GM21529 (cell line): ENCODE data around the gene TJP3.
"Not testable (repeated sequence)": the region's sequence is repeated elsewhere in the genome, so short reads cannot be mapped to it uniquely, and the experiment has no call there.

ENCODE experiments used
- ATAC-seq: cut with Tn5 transposase; IDR thresholded peaks from one replicate; pipeline ENCODE4 v1.9.1; 2021; ENCODE audit not compliant: unreplicated experiment

TJP3 gene, protein sequence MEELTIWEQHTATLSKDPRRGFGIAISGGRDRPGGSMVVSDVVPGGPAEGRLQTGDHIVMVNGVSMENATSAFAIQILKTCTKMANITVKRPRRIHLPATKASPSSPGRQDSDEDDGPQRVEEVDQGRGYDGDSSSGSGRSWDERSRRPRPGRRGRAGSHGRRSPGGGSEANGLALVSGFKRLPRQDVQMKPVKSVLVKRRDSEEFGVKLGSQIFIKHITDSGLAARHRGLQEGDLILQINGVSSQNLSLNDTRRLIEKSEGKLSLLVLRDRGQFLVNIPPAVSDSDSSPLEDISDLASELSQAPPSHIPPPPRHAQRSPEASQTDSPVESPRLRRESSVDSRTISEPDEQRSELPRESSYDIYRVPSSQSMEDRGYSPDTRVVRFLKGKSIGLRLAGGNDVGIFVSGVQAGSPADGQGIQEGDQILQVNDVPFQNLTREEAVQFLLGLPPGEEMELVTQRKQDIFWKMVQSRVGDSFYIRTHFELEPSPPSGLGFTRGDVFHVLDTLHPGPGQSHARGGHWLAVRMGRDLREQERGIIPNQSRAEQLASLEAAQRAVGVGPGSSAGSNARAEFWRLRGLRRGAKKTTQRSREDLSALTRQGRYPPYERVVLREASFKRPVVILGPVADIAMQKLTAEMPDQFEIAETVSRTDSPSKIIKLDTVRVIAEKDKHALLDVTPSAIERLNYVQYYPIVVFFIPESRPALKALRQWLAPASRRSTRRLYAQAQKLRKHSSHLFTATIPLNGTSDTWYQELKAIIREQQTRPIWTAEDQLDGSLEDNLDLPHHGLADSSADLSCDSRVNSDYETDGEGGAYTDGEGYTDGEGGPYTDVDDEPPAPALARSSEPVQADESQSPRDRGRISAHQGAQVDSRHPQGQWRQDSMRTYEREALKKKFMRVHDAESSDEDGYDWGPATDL

DNA sequence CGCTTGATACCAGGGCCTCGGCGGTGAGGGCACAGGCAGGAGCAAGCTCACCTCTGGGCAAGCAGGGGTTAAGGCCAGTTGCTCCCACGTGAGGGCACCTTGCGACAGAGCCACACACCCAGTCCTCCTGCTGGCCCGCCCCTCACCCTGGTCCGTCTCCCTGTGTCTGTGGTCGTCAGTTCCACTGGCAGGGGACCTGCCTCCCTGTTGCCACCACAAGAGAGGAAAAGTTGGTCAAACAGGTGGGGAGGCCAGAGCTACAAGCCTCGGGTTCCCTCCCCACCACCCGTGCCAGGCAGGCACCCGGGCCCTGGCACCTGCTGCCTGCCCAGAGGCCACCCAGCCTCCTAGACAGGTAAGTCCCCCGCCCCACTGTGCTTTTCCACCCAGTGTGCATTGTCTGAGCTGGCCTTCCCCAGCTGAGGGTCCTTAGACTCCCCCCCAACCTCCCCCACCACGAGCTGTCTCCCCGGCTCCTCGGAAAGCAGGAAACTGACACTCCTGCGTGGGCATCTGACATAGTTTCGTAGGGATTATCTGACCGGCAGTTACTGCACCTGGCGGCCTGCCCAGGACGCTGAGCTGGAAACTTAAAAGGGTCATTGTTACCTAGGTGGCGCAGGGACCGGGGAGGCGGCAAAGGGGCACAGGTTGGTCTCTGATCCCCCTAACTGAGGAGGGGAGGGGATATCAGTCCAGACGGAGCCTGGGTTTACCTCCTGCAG lies at the start of gene TJP3:
Gene TJP3, plus strand, starts transcription at position 178 of the 725 bp plus-strand sequence. CDS start 20,049 bp downstream, outside the sequence.
- no peak for ATAC-seq

DNA sequence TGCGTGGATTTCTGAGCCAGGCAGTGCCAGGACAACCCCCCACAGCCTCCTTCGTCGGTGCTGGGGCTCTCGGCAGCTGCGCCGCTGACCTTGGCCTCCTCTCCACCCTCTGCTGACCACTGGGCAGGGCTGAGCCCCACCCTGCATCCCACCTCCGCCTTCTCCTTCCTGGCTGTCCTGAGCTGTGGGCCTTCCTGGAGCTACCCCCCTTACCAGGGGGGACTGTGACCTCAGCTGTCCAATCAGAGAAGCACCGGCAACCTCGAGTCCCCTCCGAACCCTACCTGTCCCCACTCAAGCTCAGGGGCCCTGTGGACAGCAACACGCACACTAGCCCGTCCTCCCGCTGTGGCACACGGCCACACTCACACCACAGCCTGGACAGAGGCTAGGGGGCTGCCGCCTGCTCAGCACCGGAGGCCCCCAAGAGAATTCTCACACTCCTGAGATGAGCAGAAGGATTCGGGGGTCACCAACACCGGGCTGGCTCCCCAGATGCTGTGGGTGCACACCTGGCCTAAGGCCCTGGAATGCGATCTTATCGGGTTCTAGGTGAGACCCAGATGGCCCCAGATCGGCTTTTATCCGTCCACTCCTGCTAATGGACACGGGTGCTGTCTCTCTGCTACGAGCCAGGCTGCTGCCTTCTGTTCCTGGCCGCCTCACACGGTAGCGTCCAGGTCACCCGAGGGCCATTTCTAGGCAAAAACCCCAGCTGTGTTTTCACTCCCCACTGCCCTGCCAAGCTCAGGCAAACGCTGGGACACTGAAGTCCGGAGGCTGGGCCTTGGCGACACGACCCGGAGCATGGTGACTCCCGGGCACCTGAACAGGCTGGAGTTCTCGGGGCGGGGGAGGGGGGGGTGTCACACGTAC lies 49.1 kb upstream of the TJP3 start:
- no peak for ATAC-seq

DNA sequence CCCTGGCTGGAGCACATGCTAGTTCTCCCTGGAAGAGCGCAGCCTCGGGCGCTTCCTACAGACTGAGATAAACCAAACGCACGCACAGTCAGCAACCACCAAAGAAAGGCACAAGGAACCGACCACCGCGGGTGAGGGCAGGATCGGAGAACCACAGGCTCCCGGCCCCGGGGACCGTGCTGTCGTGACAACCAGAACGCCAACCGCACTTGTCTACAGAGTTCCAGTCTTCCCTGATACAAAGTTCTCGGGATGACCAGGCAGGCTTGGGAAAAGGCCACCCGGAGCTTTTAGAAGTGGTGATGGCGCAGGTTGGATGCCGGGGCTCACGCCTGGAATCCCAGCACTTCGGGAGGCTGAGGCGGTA lies 48.5 kb upstream of the TJP3 start:
- no peak for ATAC-seq

DNA sequence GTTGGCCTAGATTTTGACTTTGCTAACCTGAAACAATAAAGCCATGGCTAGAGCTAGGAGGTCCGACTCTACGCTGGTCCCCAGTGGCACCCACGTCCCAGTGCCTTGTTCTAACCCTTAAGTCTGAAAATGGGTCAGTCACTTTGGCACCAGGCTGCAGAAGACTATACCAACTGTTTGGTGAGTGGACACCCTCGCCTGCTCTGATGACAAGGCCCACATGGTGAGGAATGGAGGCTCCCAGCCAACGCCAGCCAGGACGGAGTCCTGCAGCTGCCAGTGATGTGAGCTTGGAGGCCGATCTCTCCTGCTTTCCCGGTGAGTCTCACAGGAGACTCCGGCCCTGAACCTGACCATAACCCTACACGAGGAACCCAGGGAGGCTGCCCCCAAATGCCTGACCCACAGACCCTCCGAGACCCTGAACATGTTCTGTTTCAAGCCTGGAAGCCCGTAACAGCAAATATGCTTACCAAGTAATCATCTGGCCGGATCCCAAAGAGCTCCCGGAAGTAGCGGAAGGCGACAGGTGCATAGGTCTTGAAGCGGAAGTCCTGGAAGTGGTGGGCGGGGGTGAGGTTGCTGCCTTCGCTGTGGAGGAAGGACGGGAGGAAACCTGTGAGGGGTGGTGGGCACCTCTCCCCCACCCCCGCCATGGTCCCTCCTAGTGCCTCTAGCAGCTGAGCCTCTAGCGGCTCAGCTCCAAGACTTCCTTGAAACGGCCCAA lies 47.5 kb upstream of the TJP3 start:
- no peak for ATAC-seq

DNA sequence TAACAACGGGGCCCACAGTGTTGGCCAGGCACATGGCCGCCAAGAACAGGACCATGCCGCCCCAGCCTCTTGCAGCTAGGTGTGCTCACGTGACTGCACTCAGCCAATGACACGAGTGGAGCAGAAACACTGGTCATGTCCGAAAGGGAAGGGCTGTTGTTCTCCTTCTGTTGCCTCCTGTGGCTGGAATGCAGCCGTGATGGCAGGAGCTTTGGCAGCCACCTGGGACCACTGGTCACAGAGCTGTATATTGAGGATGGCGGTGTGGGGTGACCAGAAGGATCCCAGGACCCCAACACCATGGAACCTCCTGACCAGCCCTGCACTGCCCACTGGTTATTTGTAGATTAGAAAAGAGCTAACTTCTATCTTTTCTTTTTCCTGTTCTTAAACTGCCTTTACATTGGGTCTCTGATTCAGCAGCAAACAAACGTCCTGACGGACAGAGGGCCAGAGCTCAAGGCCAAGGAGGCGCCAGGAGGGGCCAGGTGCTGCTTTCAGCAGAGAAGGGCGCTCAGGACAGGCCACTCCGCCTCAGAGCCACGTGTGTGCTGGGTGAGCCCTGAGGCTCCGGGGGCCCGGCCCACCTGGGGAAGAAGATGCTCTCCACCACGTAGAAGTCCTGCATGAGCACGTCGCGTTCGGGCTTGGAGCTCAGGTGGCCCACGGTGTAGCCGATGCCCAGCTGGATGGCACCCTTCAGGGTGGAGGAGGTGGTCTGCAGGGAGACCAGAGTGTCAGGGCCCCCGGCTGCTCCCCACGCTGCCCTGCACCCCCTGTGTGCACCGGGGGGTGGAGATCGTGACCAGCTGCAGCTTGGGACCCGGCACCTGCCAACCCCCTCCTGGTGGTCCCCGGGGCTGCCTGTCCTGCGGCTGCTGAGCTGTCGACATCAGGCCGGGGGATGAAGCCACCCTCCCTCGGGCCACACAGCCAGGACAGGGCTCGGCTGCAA lies 46.6 kb upstream of the TJP3 start:
- no peak for ATAC-seq

DNA sequence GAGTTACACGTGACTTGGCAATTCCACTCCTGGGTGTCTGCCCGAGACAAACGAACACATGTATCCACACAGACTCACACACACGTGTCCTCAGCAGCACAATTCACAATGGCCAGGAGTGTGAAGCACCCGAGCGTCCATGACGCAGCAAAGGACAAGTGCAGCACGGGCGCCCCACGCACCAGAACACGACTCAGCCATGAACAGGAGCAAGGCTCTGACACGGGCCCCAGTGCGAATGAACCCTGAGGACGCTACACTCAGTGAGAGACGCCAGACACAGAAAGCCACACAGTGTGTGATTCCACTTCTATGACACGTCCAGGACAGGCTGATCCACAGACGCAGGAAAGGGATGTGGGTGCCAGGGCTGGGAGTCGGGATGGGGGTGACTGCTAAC lies 44.3 kb upstream of the TJP3 start:
- ATAC-seq, result no peak

DNA sequence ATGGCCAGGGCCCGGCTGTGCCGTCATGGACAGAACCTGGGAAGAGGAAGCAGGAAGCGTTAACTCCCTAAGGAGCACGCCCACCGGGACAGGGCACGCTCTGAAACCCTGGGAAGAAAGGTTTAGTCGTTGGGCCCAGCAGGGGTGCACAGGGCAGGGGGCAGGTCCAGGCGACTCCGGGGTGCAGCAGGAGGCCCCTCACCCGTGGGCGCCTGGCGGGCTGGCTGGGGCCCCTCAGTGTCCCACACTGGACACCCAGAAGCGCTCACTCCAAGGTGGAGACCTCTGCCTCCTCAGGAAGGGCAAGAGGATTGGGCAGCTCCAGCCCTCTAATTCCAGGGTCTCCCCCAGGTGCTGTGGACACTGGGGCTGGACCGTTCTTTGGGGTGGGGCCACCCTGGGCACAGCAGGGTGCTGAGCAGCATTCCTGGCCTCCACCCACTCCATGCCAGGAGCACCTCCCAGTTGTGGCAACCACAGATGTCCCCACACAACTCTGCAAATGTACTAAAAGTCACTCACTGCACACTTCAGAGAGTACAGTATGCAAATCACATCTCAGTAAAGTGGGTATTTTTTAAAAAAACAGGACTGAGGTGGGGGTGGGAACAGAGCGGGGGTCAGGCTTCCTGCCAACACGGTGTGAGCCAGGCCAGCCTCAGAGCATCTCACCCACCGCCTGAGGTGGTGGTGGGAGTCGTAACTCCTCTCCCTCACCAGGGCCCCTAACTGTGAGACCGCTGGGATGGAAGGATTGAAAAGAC lies 43.1 kb upstream of the TJP3 start:
- ATAC-seq, result no peak

DNA sequence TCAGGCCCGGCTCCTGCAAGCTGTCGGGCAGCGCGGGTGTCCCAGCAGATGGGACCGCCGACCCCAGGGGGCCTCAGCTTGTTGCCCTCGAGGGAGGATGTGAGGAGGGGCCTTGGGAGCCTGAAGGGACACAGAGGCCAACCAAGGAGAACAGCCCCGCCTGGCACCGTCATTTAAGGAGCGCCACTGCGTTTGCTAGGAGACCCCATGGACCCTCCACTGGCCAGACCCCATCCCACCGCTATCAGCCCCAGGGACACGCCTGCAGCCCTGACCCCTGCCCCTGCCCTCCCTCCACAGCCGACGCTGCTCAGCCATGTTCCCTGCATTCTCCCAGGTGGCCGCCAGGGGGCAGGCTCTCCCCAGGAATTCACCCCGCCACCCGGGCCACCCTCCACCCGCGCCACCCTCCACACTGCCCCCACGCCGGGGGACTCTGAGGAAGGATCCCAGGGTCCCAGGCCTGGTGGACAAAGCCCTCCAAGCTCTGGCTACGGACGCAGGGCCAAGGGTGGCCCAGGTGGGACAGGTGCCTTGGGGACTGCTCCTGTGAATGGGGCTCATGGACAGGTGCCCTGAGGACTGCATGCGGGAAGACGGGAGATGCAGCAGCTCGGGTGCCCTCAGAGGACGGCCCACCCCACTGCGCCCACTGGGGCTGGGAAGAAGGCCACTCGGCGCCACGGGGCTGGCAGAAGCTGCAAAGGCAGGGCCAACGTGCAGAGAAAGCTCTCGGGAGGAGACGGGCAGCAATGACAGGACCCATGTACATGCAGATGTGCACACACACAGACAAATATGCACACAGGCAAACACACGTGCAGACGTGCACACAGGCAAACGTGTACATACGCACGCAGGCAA lies 42.3 kb upstream of the TJP3 start:
- no peak for ATAC-seq

DNA sequence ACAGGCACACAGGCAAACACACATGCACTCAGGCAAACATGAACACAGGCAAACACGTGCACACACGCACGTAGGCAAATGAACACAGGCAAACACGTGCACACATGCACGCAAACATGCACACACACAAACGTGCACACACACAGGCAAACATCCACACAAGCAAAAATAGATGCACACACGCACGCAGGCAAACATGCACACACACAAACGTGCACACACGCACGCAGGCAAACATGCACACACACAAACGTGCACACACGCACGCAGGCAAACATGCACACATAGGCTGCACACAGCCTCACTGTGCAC lies 41.7 kb upstream of the TJP3 start:
- not testable (repeated sequence) for ATAC-seq

DNA sequence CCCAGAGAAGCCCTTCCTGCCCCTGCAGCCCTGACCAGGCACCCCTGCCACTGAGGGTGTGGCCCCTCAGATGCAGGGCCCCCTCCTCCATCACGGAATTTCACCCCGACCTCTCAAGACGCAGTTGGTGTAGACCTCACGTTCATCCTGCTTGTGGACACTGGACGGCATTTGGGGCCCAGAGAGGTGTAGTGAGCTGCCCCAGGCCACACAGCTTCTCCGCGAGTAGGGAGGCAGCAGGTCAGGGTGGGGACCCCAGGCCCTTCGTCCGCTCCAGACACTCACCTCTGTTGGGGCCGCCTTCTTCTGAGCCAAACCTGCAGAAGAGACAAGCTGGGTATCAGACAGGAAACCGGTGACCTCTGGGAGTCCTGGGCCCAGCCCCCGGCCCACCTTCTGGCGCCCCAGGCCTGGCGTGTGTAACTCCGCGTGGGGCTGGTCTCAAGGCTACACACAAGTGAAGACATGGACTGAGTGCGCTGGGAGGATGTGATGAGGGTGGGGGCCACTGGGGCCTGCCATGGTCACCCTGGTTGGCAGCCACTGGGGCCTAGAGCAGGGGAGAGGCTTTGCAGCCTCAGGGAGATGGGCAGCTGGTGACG lies 41.0 kb upstream of the TJP3 start:
- no peak for ATAC-seq

DNA sequence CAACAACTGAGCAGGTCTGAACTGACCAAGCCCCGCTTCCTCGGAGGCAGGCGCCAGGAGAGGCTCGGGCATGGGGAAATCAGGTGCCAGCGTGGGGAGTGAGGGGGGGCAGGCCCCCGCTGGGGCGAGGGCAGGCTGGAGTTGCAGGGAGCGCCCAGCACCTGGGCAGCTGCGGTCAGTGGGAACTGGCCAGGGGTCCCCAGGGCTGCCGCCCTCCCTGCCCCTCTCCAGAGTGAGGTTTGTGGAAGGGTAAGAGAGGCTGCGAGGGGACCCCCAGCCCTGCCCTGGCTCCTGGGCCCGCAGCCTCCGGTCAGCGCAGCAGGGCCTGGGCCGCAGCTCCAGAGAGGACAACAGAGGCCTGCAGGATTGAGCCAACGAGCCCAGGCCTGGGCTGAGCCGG lies 40.4 kb upstream of the TJP3 start:
- no peak for ATAC-seq

DNA sequence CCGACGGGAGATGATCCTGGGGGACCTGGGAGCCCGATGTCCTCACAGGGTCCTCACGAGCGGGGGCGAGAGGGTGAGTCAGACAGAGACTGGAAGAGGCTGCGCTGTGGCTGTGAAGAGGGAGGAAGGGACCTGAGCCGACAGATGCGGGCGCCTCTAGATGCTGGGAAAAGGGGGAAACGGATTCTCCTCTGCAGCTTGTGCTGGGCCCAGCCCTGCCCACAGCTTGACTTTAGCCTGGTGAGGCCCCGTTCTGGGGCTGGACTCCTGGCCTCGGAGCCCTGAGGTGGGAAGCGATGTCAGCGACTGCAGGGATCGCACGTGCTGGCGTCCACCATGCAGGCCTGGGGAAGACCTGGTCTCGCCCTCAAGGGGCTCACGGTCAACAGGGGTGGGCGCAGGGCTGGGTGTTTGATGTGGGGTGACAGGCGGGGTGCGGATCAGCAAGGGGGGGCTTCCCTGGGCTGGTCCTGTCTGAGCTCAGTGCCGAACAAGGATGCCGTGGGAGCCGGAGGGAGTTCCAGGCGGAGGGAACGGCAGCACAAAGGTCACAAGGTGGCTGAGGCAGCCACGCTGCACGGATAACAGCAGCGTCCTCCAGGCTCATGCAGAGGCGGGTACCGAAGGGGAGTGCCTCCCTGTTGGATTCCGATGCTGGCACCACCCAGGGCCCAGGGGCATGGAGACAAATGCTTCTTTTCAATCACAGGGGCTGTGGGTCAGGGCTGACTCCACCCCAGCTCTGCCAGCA lies 39.7 kb upstream of the TJP3 start:
- no peak for ATAC-seq

DNA sequence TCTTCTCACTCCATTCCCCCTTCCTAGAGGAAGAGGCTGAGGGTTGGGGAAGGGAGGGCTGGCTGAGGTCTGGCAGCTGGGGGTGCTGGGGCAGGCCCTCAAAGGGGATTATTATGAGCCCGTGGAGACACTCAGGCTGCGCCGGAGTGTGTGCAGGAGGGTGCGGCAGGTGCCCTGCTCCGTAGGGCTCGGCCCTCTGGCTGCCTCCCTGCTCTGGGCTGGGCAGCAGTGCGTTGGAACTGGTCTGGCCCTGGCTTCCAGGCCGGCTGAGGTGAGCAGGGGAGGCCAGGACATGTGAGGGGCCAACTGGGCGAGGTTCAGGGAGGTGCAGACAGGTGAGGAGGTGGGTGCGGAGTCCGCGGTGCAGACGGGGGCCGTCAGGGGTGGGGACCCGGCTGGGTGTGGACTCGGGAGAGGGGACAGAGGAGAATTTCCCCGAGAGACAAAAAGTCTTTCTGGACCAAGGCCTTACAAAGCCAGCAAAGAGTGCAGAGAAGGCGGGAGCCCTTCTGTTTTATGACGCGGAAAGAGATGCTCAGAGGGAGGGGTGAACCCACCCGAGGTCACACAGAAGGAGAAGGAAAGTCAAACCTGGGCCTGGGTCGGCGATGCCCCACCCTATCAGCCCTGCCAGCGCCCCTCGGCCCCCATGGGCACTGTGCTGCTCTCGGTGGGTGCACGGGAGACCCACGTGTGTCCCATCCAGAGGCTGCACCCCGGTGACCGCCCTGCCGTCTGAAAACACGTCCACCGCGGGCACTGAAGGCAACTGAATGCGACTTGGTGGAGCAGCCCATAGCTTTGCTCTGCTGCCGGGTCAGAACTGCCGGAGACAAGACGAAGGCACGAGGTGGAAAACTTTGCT lies 38.9 kb upstream of the TJP3 start:
- no peak for ATAC-seq

DNA sequence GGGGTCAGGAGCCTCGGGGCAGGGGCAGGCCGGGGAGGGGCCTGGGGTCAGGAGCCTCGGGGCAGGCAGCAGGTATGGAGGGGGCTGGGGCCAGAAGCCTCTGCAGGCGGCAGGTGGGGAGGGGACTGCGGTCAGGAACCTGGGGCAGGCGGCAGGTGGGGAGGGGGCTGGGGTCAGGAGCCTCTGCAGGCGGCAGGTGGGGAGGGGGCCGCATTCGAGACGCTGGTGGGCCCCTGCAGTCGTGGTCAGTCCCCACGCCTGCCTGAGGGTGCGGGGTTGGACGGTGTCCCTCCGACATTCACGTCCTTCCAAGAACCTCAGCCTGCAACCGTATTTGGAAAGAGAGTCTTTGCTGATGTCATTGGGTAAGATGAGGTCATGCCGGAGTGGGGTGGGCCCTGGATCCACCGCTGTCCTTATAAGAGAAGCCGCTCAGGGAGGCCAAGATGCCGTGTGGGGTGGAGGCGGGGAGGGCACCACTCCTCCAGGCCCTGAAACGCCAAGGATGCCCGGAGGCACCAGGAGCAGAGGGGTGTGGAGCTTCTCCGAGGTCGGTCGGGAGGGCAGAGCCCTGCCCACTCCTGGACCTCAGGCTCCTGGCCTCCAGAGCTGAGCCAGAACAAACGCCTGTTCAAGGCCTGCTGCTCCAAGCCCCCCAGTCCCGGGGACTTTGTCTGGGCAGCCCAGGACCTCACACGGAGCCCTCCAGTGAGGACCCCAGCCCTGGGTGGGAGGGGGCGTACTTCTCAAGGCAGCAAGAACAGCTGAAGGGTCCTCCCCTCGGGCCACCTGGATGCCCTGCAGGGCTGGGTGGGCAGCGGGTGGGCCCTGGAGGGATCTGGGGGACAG lies 38.0 kb upstream of the TJP3 start:
- no peak for ATAC-seq
